HEK293 (cell line): Measurements from ENCODE around the gene PSMC1.

ENCODE experiments used
- GLIS2 ChIP-seq: fragments of 450-650 bp; formaldehyde crosslinking; IDR thresholded peaks from 2 replicates; pipeline ENCODE4 v1.5.1; 2016; ENCODE audit warnings: missing biosample characterization, missing genetic modification characterization
- HOXC10 ChIP-seq: sonication (generic); formaldehyde crosslinking; IDR thresholded peaks from 2 replicates; pipeline ENCODE4 v1.8.1; 2023; ENCODE audit warnings: mild to moderate bottlenecking, missing genetic modification reagents
- PRDM10 ChIP-seq: fragments of 450-650 bp; formaldehyde crosslinking; IDR thresholded peaks from 2 replicates; pipeline ENCODE4 v1.5.1; 2016; ENCODE audit warnings: missing biosample characterization, missing genetic modification characterization
- SALL2 ChIP-seq: fragments of 450-650 bp; formaldehyde crosslinking; IDR thresholded peaks from 2 replicates; pipeline ENCODE4 v1.5.0; 2017; ENCODE audit warnings: missing biosample characterization, mild to moderate bottlenecking, missing genetic modification characterization, borderline replicate concordance
- TCF7L2 ChIP-seq: IDR thresholded peaks from 2 replicates; pipeline ENCODE4 v1.6.1; 2011; ENCODE audit warnings: low read depth, mild to moderate bottlenecking, inconsistent platforms, low read length, moderate library complexity, borderline replicate concordance
- ZBTB26 ChIP-seq: fragments of 450-650 bp; formaldehyde crosslinking; optimal IDR thresholded peaks from 2 replicates; pipeline ENCODE3; 2016; ENCODE audit warnings: missing biosample characterization, mild to moderate bottlenecking, missing genetic modification characterization
- ZNF140 ChIP-seq: fragments of 450-650 bp; formaldehyde crosslinking; IDR thresholded peaks from 2 replicates; pipeline ENCODE4 v1.5.1; 2016; ENCODE audit warnings: missing biosample characterization, missing genetic modification characterization
- ZNF239 ChIP-seq: fragments of 450-650 bp; formaldehyde crosslinking; IDR thresholded peaks from 2 replicates; pipeline ENCODE4 v1.5.1; 2016; ENCODE audit warnings: missing biosample characterization, missing genetic modification characterization
- ZNF274 ChIP-seq, 2 experiments: fragments of 200-500 bp in 1 of 2; fragments of 450-650 bp in 1 of 2; sonication (Bioruptor generic) in 1 of 2; formaldehyde crosslinking in 1 of 2; IDR thresholded peaks; 2 replicates each; pipeline versions ENCODE4 v1.5.1 to v1.6.1; 2014 to 2016; ENCODE audit warnings: borderline replicate concordance in 1 of 2, inconsistent platforms in 1 of 2, low read length in 1 of 2, missing biosample characterization in 1 of 2, missing genetic modification characterization in 1 of 2
- ZNF324 ChIP-seq: fragments of 450-650 bp; formaldehyde crosslinking; IDR thresholded peaks from 2 replicates; pipeline ENCODE4 v1.5.1; 2016; ENCODE audit warnings: missing biosample characterization, missing genetic modification characterization
- ZNF426 ChIP-seq: fragments of 450-650 bp; formaldehyde crosslinking; IDR thresholded peaks from 2 replicates; pipeline ENCODE4 v1.5.1; 2017; ENCODE audit warnings: missing biosample characterization, missing genetic modification characterization, mild to moderate bottlenecking, inconsistent platforms, moderate library complexity
- TF ChIP-seq, protein P1 (sequence below): fragments of 450-650 bp; formaldehyde crosslinking; IDR thresholded peaks from 2 replicates; pipeline ENCODE4 v1.5.1; 2016; ENCODE audit warnings: missing biosample characterization, missing genetic modification characterization

GRCh38 chr14:90294872-90295271 lies 38.5 kb downstream of the PSMC1 start:
- no peak for TF ChIP-seq ZNF426 (tag by site-specific recombination)
- TF ChIP-seq ZNF274 (IDR thresholded peaks at IDR 0.05; ENCODE audit: low read length): no peak
- no peak for TF ChIP-seq ZNF274 (tag by site-specific recombination; IDR thresholded peaks at IDR 0.05; ENCODE audit: borderline replicate concordance)
- TF ChIP-seq, protein P1, sequence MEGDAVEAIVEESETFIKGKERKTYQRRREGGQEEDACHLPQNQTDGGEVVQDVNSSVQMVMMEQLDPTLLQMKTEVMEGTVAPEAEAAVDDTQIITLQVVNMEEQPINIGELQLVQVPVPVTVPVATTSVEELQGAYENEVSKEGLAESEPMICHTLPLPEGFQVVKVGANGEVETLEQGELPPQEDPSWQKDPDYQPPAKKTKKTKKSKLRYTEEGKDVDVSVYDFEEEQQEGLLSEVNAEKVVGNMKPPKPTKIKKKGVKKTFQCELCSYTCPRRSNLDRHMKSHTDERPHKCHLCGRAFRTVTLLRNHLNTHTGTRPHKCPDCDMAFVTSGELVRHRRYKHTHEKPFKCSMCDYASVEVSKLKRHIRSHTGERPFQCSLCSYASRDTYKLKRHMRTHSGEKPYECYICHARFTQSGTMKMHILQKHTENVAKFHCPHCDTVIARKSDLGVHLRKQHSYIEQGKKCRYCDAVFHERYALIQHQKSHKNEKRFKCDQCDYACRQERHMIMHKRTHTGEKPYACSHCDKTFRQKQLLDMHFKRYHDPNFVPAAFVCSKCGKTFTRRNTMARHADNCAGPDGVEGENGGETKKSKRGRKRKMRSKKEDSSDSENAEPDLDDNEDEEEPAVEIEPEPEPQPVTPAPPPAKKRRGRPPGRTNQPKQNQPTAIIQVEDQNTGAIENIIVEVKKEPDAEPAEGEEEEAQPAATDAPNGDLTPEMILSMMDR (tag by site-specific recombination): no peak
- no peak for TF ChIP-seq ZNF239 (tag by site-specific recombination)
- TF ChIP-seq HOXC10: no peak
- no peak for TF ChIP-seq PRDM10 (tag by site-specific recombination)
- TF ChIP-seq ZBTB26 (tag by site-specific recombination): no peak
- TF ChIP-seq ZNF324 (tag by site-specific recombination): no peak
- no peak for TF ChIP-seq SALL2
- no peak for TF ChIP-seq ZNF140 (tag by site-specific recombination)
- no peak for TF ChIP-seq TCF7L2
- no peak for TF ChIP-seq GLIS2 (tag by site-specific recombination)
